Trophoblast cell (in vitro differentiated cells and primary cell): ENCODE results near the gene GIT1.

Experiments
- DNase-seq, 2 donors: peaks; one replicate each; pipeline ENCODE4 v3.0.0-alpha.2; 2016
- H2AFZ ChIP-seq: 2 replicates; pipeline ENCODE4 v1.6.1; 2013; ENCODE audit warnings: low read length, moderate library complexity, mild to moderate bottlenecking; ENCODE audit not compliant: insufficient read depth, poor library complexity
- H2AK5ac ChIP-seq: 2 replicates; pipeline ENCODE4 v1.6.1; 2013; ENCODE audit warnings: mild to moderate bottlenecking, low read length
- H2BK120ac ChIP-seq: 2 replicates; pipeline ENCODE4 v1.6.1; 2013; ENCODE audit warnings: low read length, mild to moderate bottlenecking, moderate library complexity; ENCODE audit not compliant: insufficient read depth, poor library complexity
- H2BK12ac ChIP-seq: 2 replicates; pipeline ENCODE4 v1.6.1; 2013; ENCODE audit warnings: mild to moderate bottlenecking, low read length, moderate library complexity
- H2BK5ac ChIP-seq: 2 replicates; pipeline ENCODE4 v1.6.1; 2013; ENCODE audit warnings: low read length, low read depth, moderate library complexity, mild to moderate bottlenecking; ENCODE audit not compliant: poor library complexity
- H3K14ac ChIP-seq: 2 replicates; pipeline ENCODE4 v1.6.1; 2013; ENCODE audit warnings: mild to moderate bottlenecking, low read length
- H3K18ac ChIP-seq: 2 replicates; pipeline ENCODE4 v1.6.1; 2013; ENCODE audit warnings: mild to moderate bottlenecking, low read length
- H3K23ac ChIP-seq: 2 replicates; pipeline ENCODE4 v1.6.1; 2013; ENCODE audit warnings: low read length
- H3K27ac ChIP-seq: 2 replicates; pipeline ENCODE4 v1.5.1; 2013; ENCODE audit warnings: low read depth, mild to moderate bottlenecking, inconsistent platforms, low read length, moderate library complexity
- H3K27me3 ChIP-seq: 2 replicates; pipeline ENCODE4 v1.6.1; 2013; ENCODE audit warnings: inconsistent platforms, mild to moderate bottlenecking, low read length, moderate library complexity; ENCODE audit not compliant: insufficient read depth
- H3K36me3 ChIP-seq, 2 experiments: 1 replicate in 1 of 2; 2 replicates in 1 of 2; pipeline ENCODE4 v1.6.1; 2013; ENCODE audit warnings: low read length in 2 of 2, mild to moderate bottlenecking in 2 of 2, moderate library complexity in 1 of 2; ENCODE audit not compliant: insufficient read depth in 2 of 2, control insufficient read depth in 1 of 2
- H3K4ac ChIP-seq: 2 replicates; pipeline ENCODE4 v1.6.1; 2013; ENCODE audit warnings: low read depth, mild to moderate bottlenecking, low read length, moderate library complexity
- H3K4me1 ChIP-seq, 2 experiments: 1 replicate in 1 of 2; 2 replicates in 1 of 2; pipeline ENCODE4 v1.6.1; 2013; ENCODE audit warnings: low read length in 2 of 2, mild to moderate bottlenecking in 2 of 2, moderate library complexity in 1 of 2; ENCODE audit not compliant: insufficient read depth in 2 of 2, control insufficient read depth in 1 of 2
- H3K4me2 ChIP-seq: 2 replicates; pipeline ENCODE4 v1.6.1; 2013; ENCODE audit warnings: inconsistent platforms, mild to moderate bottlenecking, low read length, moderate library complexity
- H3K4me3 ChIP-seq: 2 replicates; pipeline ENCODE4 v1.5.1; 2013; ENCODE audit warnings: mild to moderate bottlenecking, low read depth, low read length, inconsistent platforms
- H3K79me1 ChIP-seq: one replicate; pipeline ENCODE4 v1.6.1; 2013; ENCODE audit warnings: low read length
- H3K79me2 ChIP-seq: 2 replicates; pipeline ENCODE4 v1.6.1; 2013; ENCODE audit warnings: low read length, mild to moderate bottlenecking; ENCODE audit not compliant: control insufficient read depth, insufficient read depth, poor library complexity
- H3K9ac ChIP-seq: 2 replicates; pipeline ENCODE4 v1.6.1; 2013; ENCODE audit warnings: mild to moderate bottlenecking, low read length
- H3K9me3 ChIP-seq: 2 replicates; pipeline ENCODE4 v1.6.1; 2013; ENCODE audit warnings: low read depth, mild to moderate bottlenecking, control low read depth, inconsistent platforms, low read length; ENCODE audit not compliant: insufficient read depth
- H4K12ac ChIP-seq: 2 replicates; pipeline ENCODE4 v1.6.1; 2013; ENCODE audit warnings: low read depth, mild to moderate bottlenecking, low read length, moderate library complexity
- H4K8ac ChIP-seq: 2 replicates; pipeline ENCODE4 v1.6.1; 2013; ENCODE audit warnings: low read depth, mild to moderate bottlenecking, low read length, moderate library complexity
- H4K91ac ChIP-seq: one replicate; pipeline ENCODE4 v1.6.1; 2013; ENCODE audit warnings: low read depth, mild to moderate bottlenecking, low read length, moderate library complexity
- WGBS: extraction: QIAGEN DNeasy Blood & Tissue Kit; methylation state at CpG from one replicate; pipeline ENCODE4 v1.1.7; 2013; ENCODE audit warnings: missing lambda C conversion rate; ENCODE audit not compliant: insufficient read length, insufficient coverage; ENCODE audit errors: extremely low coverage; 5-methylcytosine and 5-hydroxymethylcytosine counted together

Gene GIT1

GRCh38 chr17:29595943-29596774 is 6.7 kb upstream of the GIT1 start:
- Histone ChIP-seq H3K18ac (no peak overlapping the region), H2BK5ac (no peak overlapping the region), H3K23ac (no peak overlapping the region), H3K79me2 (no peaks in the 10 kb centered on the region), H2AFZ (no peak overlapping the region), H4K12ac (no peak overlapping the region), H3K4me2 (no peak overlapping the region), H3K14ac (no peak overlapping the region), H3K9ac (no peak overlapping the region), H4K91ac (no peak overlapping the region), H3K27ac (no peak overlapping the region), H2BK12ac (no peak overlapping the region), H3K27me3 (peaks cover 9% of the 10 kb centered on the region), H3K4ac (no peak overlapping the region), H3K4me3 (no peak overlapping the region), H2AK5ac (no peak overlapping the region), H2BK120ac (no peak overlapping the region), H4K8ac (no peak overlapping the region), H3K9me3 (no peaks in the 10 kb centered on the region), H3K4me1 (peaks cover 14 to 16% of the 10 kb centered on the region in 2 experiments), H3K36me3 (no peaks in the 10 kb centered on the region), H3K79me1 (peaks cover under 1% of the 10 kb centered on the region)
- no peak for DNase-seq
- WGBS: no CpG with 5 or more reads among the region's 12 CpGs

GRCh38 chr17:29595107-29595942 is 5.9 kb upstream of the GIT1 start:
- H3K23ac ChIP-seq: no peak overlapping the region
- H4K8ac ChIP-seq: no peak overlapping the region
- no peak overlapping the region for H2BK5ac ChIP-seq
- no peak overlapping the region for H3K4me3 ChIP-seq
- no peak overlapping the region for H3K18ac ChIP-seq
- peaks cover 2% of the 10 kb centered on the region for H3K79me1 ChIP-seq
- no peak overlapping the region for H2BK12ac ChIP-seq
- no peaks in the 10 kb centered on the region for H3K36me3 ChIP-seq
- WGBS: no CpG with 5 or more reads among the region's 7 CpGs
- no peak overlapping the region for H3K4me2 ChIP-seq
- no peak overlapping the region for H4K91ac ChIP-seq
- H2BK120ac ChIP-seq: no peak overlapping the region
- no peak overlapping the region for H3K9ac ChIP-seq
- H3K4ac ChIP-seq: no peak overlapping the region
- no peak overlapping the region for H2AK5ac ChIP-seq
- H3K27ac ChIP-seq: no peak overlapping the region
- H4K12ac ChIP-seq: no peak overlapping the region
- no peak for DNase-seq
- H3K27me3 ChIP-seq: peaks cover 9% of the 10 kb centered on the region
- H3K79me2 ChIP-seq: no peaks in the 10 kb centered on the region
- no peak overlapping the region for H2AFZ ChIP-seq
- H3K14ac ChIP-seq: no peak overlapping the region
- no peaks in the 10 kb centered on the region for H3K9me3 ChIP-seq
- H3K4me1 ChIP-seq: peaks cover 20 to 21% of the 10 kb centered on the region in 2 experiments

- no peak overlapping the region for H4K12ac ChIP-seq
- peaks cover 26 to 28% of the 10 kb centered on the region in 2 experiments for H3K4me1 ChIP-seq
- no peak overlapping the region for H3K9ac ChIP-seq
- no peak overlapping the region for H3K18ac ChIP-seq
- no peak overlapping the region for H4K8ac ChIP-seq
- no peak overlapping the region for H2AFZ ChIP-seq
- WGBS: no CpG with 5 or more reads among the region's 11 CpGs
- no peak overlapping the region for H3K4me3 ChIP-seq
- H3K36me3 ChIP-seq: no peaks in the 10 kb centered on the region
- peaks cover 2% of the 10 kb centered on the region for H3K79me2 ChIP-seq
- peak; percentile 59 to 79 for DNase-seq
- no peaks in the 10 kb centered on the region for H3K9me3 ChIP-seq
- H3K4me2 ChIP-seq: no peak overlapping the region
- H2BK12ac ChIP-seq: no peak overlapping the region
- H3K4ac ChIP-seq: no peak overlapping the region
- no peak overlapping the region for H2BK5ac ChIP-seq
- no peak overlapping the region for H2BK120ac ChIP-seq
- peaks cover 9% of the 10 kb centered on the region for H3K27me3 ChIP-seq
- H2AK5ac ChIP-seq: no peak overlapping the region
- H3K23ac ChIP-seq: no peak overlapping the region
- peaks cover 5% of the 10 kb centered on the region for H3K79me1 ChIP-seq
- no peak overlapping the region for H3K14ac ChIP-seq
- H3K27ac ChIP-seq: no peak overlapping the region
- H4K91ac ChIP-seq: no peak overlapping the region
Observed at GRCh38 chr17:29594519-29595090, 5.2 kb upstream of the GIT1 start.

- WGBS: no CpG with 5 or more reads among the region's 64 CpGs
- Histone ChIP-seq H3K18ac (no peak overlapping the region), H3K14ac (no peak overlapping the region), H2BK120ac (no peak overlapping the region), H3K27ac (no peak overlapping the region), H3K36me3 (no peaks in the 10 kb centered on the region), H3K4me2 (peak overlapping the region; percentile 82), H4K12ac (no peak overlapping the region), H2AFZ (peak overlapping the region; percentile 6), H3K79me1 (peaks cover 5% of the 10 kb centered on the region), H3K9me3 (no peaks in the 10 kb centered on the region), H3K23ac (no peak overlapping the region), H3K9ac (no peak overlapping the region), H4K91ac (no peak overlapping the region), H3K4me1 (peaks cover 26 to 28% of the 10 kb centered on the region in 2 experiments), H3K4me3 (peak overlapping the region; percentile 54), H3K4ac (no peak overlapping the region), H2AK5ac (no peak overlapping the region), H2BK5ac (no peak overlapping the region), H4K8ac (no peak overlapping the region), H2BK12ac (no peak overlapping the region), H3K79me2 (peaks cover 2% of the 10 kb centered on the region), H3K27me3 (peaks cover 9% of the 10 kb centered on the region)
- DNase-seq: peak in 1 of 2 donors; percentile 42
Observed at GRCh38 chr17:29593591-29594518, 4.4 kb upstream of the GIT1 start.
